IgD-negative memory B cell (primary cell): Measurements from ENCODE around the gene SFSWAP. TPM values are rescaled to one million over a fixed set of nuclear protein-coding genes. Genes with fewer than 3 reads are reported as not detected.

Source experiments
- H3K27ac Mint-ChIP-seq, 3 donors: one replicate each; pipeline ENCODE4 v1.8.0; 2020 to 2022; ENCODE audit warnings: mild to moderate bottlenecking in 3 of 3, mixed read lengths in 3 of 3, moderate library complexity in 1 of 3
- H3K27me3 Mint-ChIP-seq: one replicate; pipeline ENCODE4 v1.8.0; 2021; ENCODE audit warnings: mixed read lengths
- H3K36me3 Mint-ChIP-seq: one replicate; pipeline ENCODE4 v1.8.0; 2020; ENCODE audit warnings: mild to moderate bottlenecking, mixed read lengths
- H3K4me1 Mint-ChIP-seq, 3 donors: one replicate each; pipeline ENCODE4 v1.8.0; 2020 to 2022; ENCODE audit warnings: mixed read lengths in 3 of 3, mild to moderate bottlenecking in 1 of 3
- H3K4me3 Mint-ChIP-seq, 4 donors: one replicate each; pipeline ENCODE4 v1.8.0; 2020 to 2022; ENCODE audit warnings: mild to moderate bottlenecking in 4 of 4, mixed read lengths in 4 of 4, moderate library complexity in 3 of 4
- H3K9me3 Mint-ChIP-seq, 3 donors: one replicate each; pipeline ENCODE4 v1.8.0; 2020 to 2021; ENCODE audit warnings: mixed read lengths in 3 of 3, mild to moderate bottlenecking in 1 of 3
- polyA plus RNA-seq: library from polyadenylated mRNA; unstranded; fragments of 300-500 nt; fragmentation: Illumina TruSeq; gene quantifications from one replicate; pipeline ENCODE4 v1.2.3, GENCODE V29; 2021

SFSWAP gene
- polyA plus RNA-seq, 1 donor from 2014 or later, result 24.2 TPM

- H3K4me3 Mint-ChIP-seq, result peak overlapping the region in 1 of 4 donors; percentile 72
- no peaks in the 10 kb centered on the region for H3K27me3 Mint-ChIP-seq
- peak overlapping the region in 1 of 3 donors; percentile 23 for H3K27ac Mint-ChIP-seq
- peaks cover 0 to 4% (median 2%) of the 10 kb centered on the region in 3 donors for H3K4me1 Mint-ChIP-seq
- H3K36me3 Mint-ChIP-seq, result peaks cover 2% of the 10 kb centered on the region
- no peaks in the 10 kb centered on the region for H3K9me3 Mint-ChIP-seq
Observed at GRCh38 chr12:131784909-131785762, 74.2 kb downstream of the SFSWAP start.

GRCh38 chr12:131785763-131786330 lies 75.0 kb downstream of the SFSWAP start:
- Mint-ChIP-seq H3K27ac (no peak overlapping the region), H3K9me3 (no peaks in the 10 kb centered on the region)

GRCh38 chr12:131786331-131786730 lies 75.4 kb downstream of the SFSWAP start:
- H3K27me3 Mint-ChIP-seq, result no peaks in the 10 kb centered on the region
- H3K36me3 Mint-ChIP-seq, result peaks cover 8% of the 10 kb centered on the region
- no peak overlapping the region for H3K4me3 Mint-ChIP-seq
- H3K4me1 Mint-ChIP-seq, result peaks cover 0 to 7% (median 2%) of the 10 kb centered on the region in 3 donors
- no peak overlapping the region for H3K27ac Mint-ChIP-seq
- no peaks in the 10 kb centered on the region for H3K9me3 Mint-ChIP-seq

More at GRCh38 chr12:131785763-131786330, 75.0 kb downstream of the SFSWAP start:
- Mint-ChIP-seq H3K4me1 (peaks cover 0 to 6% (median 2%) of the 10 kb centered on the region in 3 donors), H3K27me3 (no peaks in the 10 kb centered on the region), H3K36me3 (peaks cover 8% of the 10 kb centered on the region), H3K4me3 (no peak overlapping the region)

- Mint-ChIP-seq H3K4me3 (no peak overlapping the region), H3K36me3 (peaks cover 8% of the 10 kb centered on the region), H3K9me3 (no peaks in the 10 kb centered on the region), H3K4me1 (peaks cover 0 to 7% (median 2%) of the 10 kb centered on the region in 3 donors), H3K27me3 (no peaks in the 10 kb centered on the region), H3K27ac (peak overlapping the region in 1 of 3 donors; percentile 59)
Observed at GRCh38 chr12:131787143-131787660, 76.3 kb downstream of the SFSWAP start.

- Mint-ChIP-seq H3K4me1 (peaks cover 0 to 7% (median 2%) of the 10 kb centered on the region in 3 donors), H3K36me3 (peaks cover 8% of the 10 kb centered on the region), H3K4me3 (no peak overlapping the region), H3K9me3 (no peaks in the 10 kb centered on the region), H3K27me3 (no peaks in the 10 kb centered on the region), H3K27ac (no peak overlapping the region)
Observed at GRCh38 chr12:131788070-131788469, 77.2 kb downstream of the SFSWAP start.

- Mint-ChIP-seq H3K27me3 (no peaks in the 10 kb centered on the region), H3K4me3 (no peak overlapping the region), H3K27ac (peak overlapping the region in 1 of 3 donors; percentile 11), H3K36me3 (peaks cover 8% of the 10 kb centered on the region), H3K9me3 (no peaks in the 10 kb centered on the region), H3K4me1 (peaks cover 2 to 8% (median 2%) of the 10 kb centered on the region in 3 donors)
Observed at GRCh38 chr12:131789638-131790037, 78.7 kb downstream of the SFSWAP start.

- peaks cover 11 to 19% (median 13%) of the 10 kb centered on the region in 3 donors for H3K4me1 Mint-ChIP-seq
- H3K4me3 Mint-ChIP-seq, result no peak overlapping the region
- no peaks in the 10 kb centered on the region for H3K9me3 Mint-ChIP-seq
- H3K27me3 Mint-ChIP-seq, result no peaks in the 10 kb centered on the region
- H3K27ac Mint-ChIP-seq, result no peak overlapping the region
- peaks cover 9% of the 10 kb centered on the region for H3K36me3 Mint-ChIP-seq
Observed at GRCh38 chr12:131793243-131794022, 82.5 kb downstream of the SFSWAP start.

GRCh38 chr12:131794061-131794460 lies 83.2 kb downstream of the SFSWAP start:
- no peaks in the 10 kb centered on the region for H3K27me3 Mint-ChIP-seq
- peak overlapping the region in 1 of 4 donors; percentile 57 for H3K4me3 Mint-ChIP-seq
- peaks cover 11% of the 10 kb centered on the region for H3K36me3 Mint-ChIP-seq
- H3K4me1 Mint-ChIP-seq, result peaks cover 11 to 19% (median 13%) of the 10 kb centered on the region in 3 donors
- no peak overlapping the region for H3K27ac Mint-ChIP-seq
- H3K9me3 Mint-ChIP-seq, result no peaks in the 10 kb centered on the region

- Mint-ChIP-seq H3K9me3 (no peaks in the 10 kb centered on the region), H3K4me3 (no peak overlapping the region), H3K27ac (no peak overlapping the region), H3K4me1 (peaks cover 11 to 19% (median 13%) of the 10 kb centered on the region in 3 donors), H3K36me3 (peaks cover 11% of the 10 kb centered on the region), H3K27me3 (no peaks in the 10 kb centered on the region)
Observed at GRCh38 chr12:131794573-131794972, 83.7 kb downstream of the SFSWAP start.

GRCh38 chr12:131795064-131795463 lies 84.2 kb downstream of the SFSWAP start:
- H3K9me3 Mint-ChIP-seq, result no peaks in the 10 kb centered on the region
- no peak overlapping the region for H3K27ac Mint-ChIP-seq
- H3K27me3 Mint-ChIP-seq, result no peaks in the 10 kb centered on the region
- peaks cover 9% of the 10 kb centered on the region for H3K36me3 Mint-ChIP-seq
- no peak overlapping the region for H3K4me3 Mint-ChIP-seq
- H3K4me1 Mint-ChIP-seq, result peaks cover 11 to 19% (median 13%) of the 10 kb centered on the region in 3 donors

- peaks cover 3% of the 10 kb centered on the region for H3K36me3 Mint-ChIP-seq
- peak overlapping the region in 3 of 4 donors; percentile 4 to 86 (median 70) for H3K4me3 Mint-ChIP-seq
- no peaks in the 10 kb centered on the region for H3K9me3 Mint-ChIP-seq
- H3K4me1 Mint-ChIP-seq, result peaks cover 9 to 22% (median 17%) of the 10 kb centered on the region in 3 donors
- H3K27me3 Mint-ChIP-seq, result no peaks in the 10 kb centered on the region
- H3K27ac Mint-ChIP-seq, result peak overlapping the region in 2 of 3 donors; percentile 9 to 62
Observed at GRCh38 chr12:131795690-131796410, 85.0 kb downstream of the SFSWAP start.

- H3K27ac Mint-ChIP-seq, result peak overlapping the region in 2 of 3 donors; percentile 9 to 62
Observed at GRCh38 chr12:131796411-131796736, 85.5 kb downstream of the SFSWAP start.

GRCh38 chr12:131796754-131797587 lies 86.1 kb downstream of the SFSWAP start:
- H3K4me1 Mint-ChIP-seq, result peaks cover 8 to 23% (median 19%) of the 10 kb centered on the region in 3 donors
- H3K27ac Mint-ChIP-seq, result no peak overlapping the region
- peaks cover 4% of the 10 kb centered on the region for H3K36me3 Mint-ChIP-seq
- H3K9me3 Mint-ChIP-seq, result no peaks in the 10 kb centered on the region
- H3K27me3 Mint-ChIP-seq, result no peaks in the 10 kb centered on the region
- peak overlapping the region in 1 of 4 donors; percentile 41 for H3K4me3 Mint-ChIP-seq

More at GRCh38 chr12:131796411-131796736, 85.5 kb downstream of the SFSWAP start:
- peaks cover 8 to 23% (median 19%) of the 10 kb centered on the region in 3 donors for H3K4me1 Mint-ChIP-seq
- H3K4me3 Mint-ChIP-seq, result peak overlapping the region in 2 of 4 donors; percentile 70 to 86
- H3K27me3 Mint-ChIP-seq, result no peaks in the 10 kb centered on the region
- no peaks in the 10 kb centered on the region for H3K9me3 Mint-ChIP-seq
- peaks cover 3% of the 10 kb centered on the region for H3K36me3 Mint-ChIP-seq
